ENCODE results near the gene PLA2G5. TPM values are rescaled to one million over a fixed set of nuclear protein-coding genes. Genes with fewer than 3 reads are reported as not detected.
A peak's percentile ranks its signal among the peaks of the same experiment; 100 is the strongest.
"Not testable (repeated sequence)": the region's sequence is repeated elsewhere in the genome, so short reads cannot be mapped to it uniquely, and the experiment has no call there.

PLA2G5 gene
- total RNA-seq = 1 to 10 TPM in 2 of 4 donors, not detected in 2; 1.1 to 1.2 TPM
- under 1 TPM; 0.43 to 0.53 (median 0.46) TPM for polyA plus RNA-seq
- long read RNA-seq, donor 1, partial matches to known transcripts = 0 of 1 reads
- long read RNA-seq, donor 1, other reads (novel, unspliced or antisense) = 1 of 1 reads
- long read RNA-seq, donor 2, partial matches to known transcripts = 0 of 1 reads
- long read RNA-seq, donor 2, other reads (novel, unspliced or antisense) = 1 of 1 reads

- DNase-seq (peak; percentile 80 to 84), ATAC-seq (peak; percentile 90 to 99 (median 97))
- WGBS, 3 donors = 4 to 5% (median 4%) methylated on average over 7 of the region's 7 CpGs
- no peaks in the 10 kb centered on the region for H3K27me3 ChIP-seq (ENCODE audit: insufficient read depth in 3 of 3, low read length in 2 of 3)
- intact Hi-C loops (cut with DNase I) = no loop called here
- H3K4me3 ChIP-seq = peak within 1 kb of the TSS; percentile 19
- TF ChIP-seq CTCF (IDR thresholded peaks at IDR 0.05) = no peak
- H3K36me3 ChIP-seq (ENCODE audit: insufficient read depth in 1 of 2, low read depth in 1 of 2) = no peaks in the 10 kb centered on the region
- H3K27ac ChIP-seq = no peak within 1 kb of the TSS
- H3K9me3 ChIP-seq = no peaks in the 10 kb centered on the region
- peaks cover 11% of the 10 kb centered on the region for H3K4me1 ChIP-seq
These were observed at the start of gene PLA2G5 for GRCh38 chr1:20069874-20070273. Gene PLA2G5 (plus strand): TSS chr1:20070194. CDS start chr1:20084831, 14,637 bp downstream.

DNA sequence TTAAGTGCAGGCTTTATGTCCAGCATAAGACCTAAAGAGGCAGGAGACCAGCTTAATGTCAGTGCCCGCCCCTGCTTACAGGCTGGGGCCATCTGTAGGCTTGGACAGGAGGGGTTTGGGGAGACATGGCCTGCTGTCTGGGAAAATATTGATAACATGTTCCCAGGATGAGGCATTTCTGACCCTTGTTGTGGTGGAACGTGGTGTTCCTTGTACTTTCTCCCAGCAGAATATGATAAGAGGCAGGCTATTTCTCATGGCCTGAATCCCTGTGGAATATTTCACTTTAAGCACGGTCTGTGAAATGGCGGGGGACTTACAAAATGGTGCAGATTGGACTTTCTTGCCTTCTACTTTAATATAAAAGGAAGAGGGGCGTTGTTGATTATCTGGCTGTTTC lies 41.9 kb upstream of the PLA2G5 start:
- Histone ChIP-seq H3K9me3 (no peaks in the 10 kb centered on the region), H3K27me3 (ENCODE audit: insufficient read depth in 3 of 3, low read length in 2 of 3) (peaks cover 0 to 29% (median 0%) of the 10 kb centered on the region in 3 donors), H3K4me3 (no peak overlapping the region), H3K4me1 (no peaks in the 10 kb centered on the region), H3K36me3 (ENCODE audit: insufficient read depth in 1 of 2, low read depth in 1 of 2) (no peaks in the 10 kb centered on the region), H3K27ac (no peak overlapping the region)
- no peak for DNase-seq
- intact Hi-C loops (cut with DNase I) = no loop called here
- 72 to 82% (median 78%) methylated on average over 5 of the region's 5 CpGs for WGBS, 3 donors
- TF ChIP-seq CTCF (IDR thresholded peaks at IDR 0.05) = no peak
- no peak for ATAC-seq

- H3K27ac ChIP-seq = no peak overlapping the region
- intact Hi-C loops (cut with DNase I) = no loop called here
- no peak for ATAC-seq
- no peaks in the 10 kb centered on the region for H3K9me3 ChIP-seq
- no peaks in the 10 kb centered on the region for H3K4me1 ChIP-seq
- WGBS, 3 donors = 67 to 84% (median 68%) methylated on average over 5 of the region's 5 CpGs
- no peak overlapping the region for H3K4me3 ChIP-seq
- peaks cover 0 to 30% (median 0%) of the 10 kb centered on the region in 3 donors for H3K27me3 ChIP-seq (ENCODE audit: insufficient read depth in 3 of 3, low read length in 2 of 3)
- no peaks in the 10 kb centered on the region for H3K36me3 ChIP-seq (ENCODE audit: insufficient read depth in 1 of 2, low read depth in 1 of 2)
- no peak for TF ChIP-seq CTCF (IDR thresholded peaks at IDR 0.05)
- DNase-seq = no peak
These were observed 41.3 kb upstream of the PLA2G5 start for GRCh38 chr1:20028726-20029125.

- Histone ChIP-seq H3K27ac (no peak overlapping the region), H3K4me3 (no peak overlapping the region), H3K4me1 (no peaks in the 10 kb centered on the region), H3K36me3 (ENCODE audit: insufficient read depth in 1 of 2, low read depth in 1 of 2) (no peaks in the 10 kb centered on the region), H3K9me3 (no peaks in the 10 kb centered on the region), H3K27me3 (ENCODE audit: insufficient read depth in 3 of 3, low read length in 2 of 3) (peaks cover 0 to 30% (median 0%) of the 10 kb centered on the region in 3 donors)
- ATAC-seq = no peak
- 77 to 81% (median 79%) methylated on average over 20 of the region's 20 CpGs for WGBS, 3 donors
- intact Hi-C loops (cut with DNase I) = no loop called here
- DNase-seq = no peak
- no peak for TF ChIP-seq CTCF (IDR thresholded peaks at IDR 0.05)
These were observed 40.6 kb upstream of the PLA2G5 start for GRCh38 chr1:20029178-20029912.

GRCh38 chr1:20030436-20031151 lies 39.4 kb upstream of the PLA2G5 start:
- H3K4me3 ChIP-seq; DNase-seq; H3K9me3 ChIP-seq; intact Hi-C loops (cut with DNase I); ATAC-seq; H3K36me3 ChIP-seq (ENCODE audit: insufficient read depth in 1 of 2, low read depth in 1 of 2); H3K27ac ChIP-seq; H3K4me1 ChIP-seq: not testable (repeated sequence)
- WGBS, 3 donors = 85 to 92% (median 86%) methylated on average over 6 of the region's 6 CpGs
- peaks cover 0 to 30% (median 0%) of the 10 kb centered on the region in 3 donors for H3K27me3 ChIP-seq (ENCODE audit: insufficient read depth in 3 of 3, low read length in 2 of 3)

Measured in psoas muscle (tissue), 8 donors.